Transverse colon (tissue), 4 donors: ENCODE data around the gene MCTP2. TPM values are rescaled to one million over a fixed set of nuclear protein-coding genes. Genes with fewer than 3 reads are reported as not detected.
"Not testable (repeated sequence)": the region's sequence is repeated elsewhere in the genome, so short reads cannot be mapped to it uniquely, and the experiment has no call there.

Experiments
- DNase-seq: peaks from one replicate; pipeline ENCODE4 v3.0.0-alpha.2; 2019
- H3K27ac ChIP-seq, 4 donors: fragments of 200-600 bp; sonication (generic); 2 replicates each; pipeline ENCODE4 v1.5.1; 2016 to 2018; ENCODE audit warnings: inconsistent platforms in 4 of 4
- H3K27me3 ChIP-seq: fragments of 200-600 bp; sonication (generic); 2 replicates; pipeline ENCODE4 v1.5.1; 2017; ENCODE audit warnings: inconsistent platforms
- H3K36me3 ChIP-seq, 4 donors: fragments of 200-600 bp; sonication (generic); 2 replicates each; pipeline ENCODE4 v1.5.1; 2017 to 2019; ENCODE audit warnings: inconsistent platforms in 4 of 4
- H3K4me1 ChIP-seq, 4 donors: fragments of 200-600 bp; sonication (generic); 2 replicates each; pipeline ENCODE4 v1.5.1; 2017 to 2020; ENCODE audit warnings: inconsistent platforms in 4 of 4
- H3K4me3 ChIP-seq, 4 donors: fragments of 200-600 bp; sonication (generic); 1 replicate in 1 of 4; 2 replicates in 3 of 4; pipeline versions ENCODE4 v1.5.1 to v1.6.1; 2017 to 2019; ENCODE audit warnings: inconsistent platforms in 4 of 4
- H3K9me3 ChIP-seq, 2 donors: fragments of 200-600 bp; sonication (generic); 2 replicates each; pipeline ENCODE4 v1.5.1; 2017 to 2019; ENCODE audit warnings: inconsistent platforms in 2 of 2
- EP300 ChIP-seq: sonication (generic); formaldehyde crosslinking; IDR thresholded peaks from one replicate; pipeline ENCODE4 v1.6.1; 2017; ENCODE audit warnings: antibody characterized with exemption, low read depth
- POLR2A ChIP-seq: fragments of 450-650 bp; IDR thresholded peaks from one replicate; pipeline ENCODE4 v1.6.1; 2016; ENCODE audit warnings: antibody characterized with exemption, mild to moderate bottlenecking, moderate library complexity
- POLR2AphosphoS5 ChIP-seq, 3 donors: sonication (generic); formaldehyde crosslinking; IDR thresholded peaks; one replicate each; pipeline ENCODE4 v1.6.1; 2016; ENCODE audit warnings: antibody characterized with exemption in 3 of 3
- WGBS, 2 donors: methylation state at CpG; one replicate each; pipeline ENCODE4 v1.1.5; 2018; ENCODE audit warnings: low coverage in 1 of 2; 5-methylcytosine and 5-hydroxymethylcytosine counted together
- in situ Hi-C, 4 donors: fragments of 200-750 bp; cut with MboI; loops; one replicate each; pipeline versions ENCODE4 v1.15.0 to v1.15.1; 2017; ENCODE audit warnings: low sequenced_read_pairs in 3 of 4, low pct_ligation_motif_present in 1 of 4, low pct_unique_long_range_greater_than_20kb in 1 of 4
- intact Hi-C: fragments of 100-400 bp; cut with DNase I; formaldehyde crosslinking; loops from one replicate; pipeline ENCODE4 v1.15.1; 2023; ENCODE audit warnings: low total_unique reads
- total RNA-seq, 4 donors: library from RNA; depleted of rRNA; stranded (reverse); fragments of >200 nt; gene quantifications; one replicate each; pipeline ENCODE4 v1.1.0, GENCODE V29; 2016
- TF ChIP-seq, protein P1 (sequence below), 5 experiments: fragments of 200-600 bp in 3 of 5; fragments of 450-650 bp in 2 of 5; sonication (generic) in 3 of 5; IDR thresholded peaks; 1 replicate in 2 of 5; 2 replicates in 3 of 5; pipeline ENCODE4 v1.5.1; 2016 to 2017; ENCODE audit warnings: antibody characterized with exemption in 5 of 5, inconsistent platforms in 3 of 5, mild to moderate bottlenecking in 2 of 5, moderate library complexity in 1 of 5

The MCTP2 gene
- total RNA-seq, 4 donors from 2014 or later: 108 to 409 (median 144) TPM

DNA sequence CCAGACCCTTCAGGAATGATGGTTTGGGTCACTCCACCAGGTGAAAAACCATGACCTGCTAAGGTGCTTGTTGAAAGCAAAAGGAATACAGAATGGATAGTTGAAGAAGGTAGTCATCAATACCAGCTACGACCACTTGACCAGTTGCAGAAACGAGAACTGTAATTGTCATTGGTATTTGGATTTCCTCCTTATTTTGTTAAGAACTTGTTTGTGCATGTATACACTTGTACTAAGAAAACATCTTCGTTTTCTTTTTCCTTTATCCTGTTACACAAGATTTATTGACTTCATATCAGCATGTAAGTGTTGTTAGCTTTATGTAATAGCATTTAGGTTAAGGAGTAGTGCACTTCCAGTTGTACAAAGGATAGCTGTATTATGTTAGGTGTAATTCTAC is 261.8 kb downstream of the MCTP2 start:
- H3K27ac ChIP-seq: no peak overlapping the region
- H3K27me3 ChIP-seq: no peaks in the 10 kb centered on the region
- no peak for DNase-seq
- in situ Hi-C loops: no loop called here
- no peaks in the 10 kb centered on the region for H3K4me1 ChIP-seq
- H3K4me3 ChIP-seq: no peak overlapping the region
- intact Hi-C loops: no loop called here
- WGBS, 2 donors: 65 to 72% methylated on average over 3 of the region's 3 CpGs
- no peaks in the 10 kb centered on the region for H3K9me3 ChIP-seq
- no peaks in the 10 kb centered on the region for H3K36me3 ChIP-seq
- TF ChIP-seq POLR2A (no peak), POLR2AphosphoS5 (IDR thresholded peaks at IDR 0.05) (no peak), EP300 (no peak)
- TF ChIP-seq, protein P1, sequence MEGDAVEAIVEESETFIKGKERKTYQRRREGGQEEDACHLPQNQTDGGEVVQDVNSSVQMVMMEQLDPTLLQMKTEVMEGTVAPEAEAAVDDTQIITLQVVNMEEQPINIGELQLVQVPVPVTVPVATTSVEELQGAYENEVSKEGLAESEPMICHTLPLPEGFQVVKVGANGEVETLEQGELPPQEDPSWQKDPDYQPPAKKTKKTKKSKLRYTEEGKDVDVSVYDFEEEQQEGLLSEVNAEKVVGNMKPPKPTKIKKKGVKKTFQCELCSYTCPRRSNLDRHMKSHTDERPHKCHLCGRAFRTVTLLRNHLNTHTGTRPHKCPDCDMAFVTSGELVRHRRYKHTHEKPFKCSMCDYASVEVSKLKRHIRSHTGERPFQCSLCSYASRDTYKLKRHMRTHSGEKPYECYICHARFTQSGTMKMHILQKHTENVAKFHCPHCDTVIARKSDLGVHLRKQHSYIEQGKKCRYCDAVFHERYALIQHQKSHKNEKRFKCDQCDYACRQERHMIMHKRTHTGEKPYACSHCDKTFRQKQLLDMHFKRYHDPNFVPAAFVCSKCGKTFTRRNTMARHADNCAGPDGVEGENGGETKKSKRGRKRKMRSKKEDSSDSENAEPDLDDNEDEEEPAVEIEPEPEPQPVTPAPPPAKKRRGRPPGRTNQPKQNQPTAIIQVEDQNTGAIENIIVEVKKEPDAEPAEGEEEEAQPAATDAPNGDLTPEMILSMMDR (IDR thresholded peaks at IDR 0.05): no peak

DNA sequence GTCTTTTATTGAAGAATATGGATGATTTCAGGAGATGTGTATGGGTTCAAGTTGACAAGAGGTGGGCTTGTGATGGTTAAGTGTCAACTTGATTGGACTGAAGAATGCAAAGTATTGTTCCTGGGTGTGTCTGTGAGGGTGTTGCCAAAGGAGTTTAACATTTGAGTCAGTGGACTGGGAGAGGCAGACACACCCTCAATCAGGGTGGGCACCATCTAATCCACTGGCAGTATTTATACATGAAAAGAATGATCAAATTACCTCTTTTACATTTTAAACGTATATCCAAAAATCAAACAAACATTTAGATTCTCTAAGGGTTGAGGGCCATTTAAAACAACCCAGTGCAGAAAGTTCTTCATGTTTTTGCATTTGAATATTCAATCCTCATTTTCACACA is 262.2 kb downstream of the MCTP2 start:
- DNase-seq, H3K27me3 ChIP-seq, H3K9me3 ChIP-seq, H3K27ac ChIP-seq, H3K4me1 ChIP-seq, in situ Hi-C loops, intact Hi-C loops, H3K4me3 ChIP-seq, H3K36me3 ChIP-seq: not testable (repeated sequence)
- 53 to 56% methylated on average over 1 of the region's 1 CpG for WGBS, 2 donors

DNA sequence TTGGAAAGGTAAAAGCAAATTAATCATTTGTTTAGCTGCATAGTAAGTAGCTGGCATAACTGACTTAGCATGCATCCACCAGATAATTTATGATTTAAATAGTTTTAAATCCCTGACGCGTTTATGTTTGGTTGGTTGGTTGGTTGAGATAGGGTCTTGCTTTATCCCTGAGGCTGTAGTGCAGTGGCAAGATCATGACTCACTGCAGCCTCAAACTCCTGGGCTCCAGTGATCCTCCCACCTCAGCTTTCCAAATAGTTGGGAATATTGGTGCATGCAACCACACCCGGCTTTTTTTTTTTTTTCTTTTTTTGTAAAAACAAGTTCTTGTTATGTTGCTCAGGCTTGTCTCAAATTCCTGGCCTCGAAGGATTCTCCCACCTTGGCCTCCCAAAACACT is 263.4 kb downstream of the MCTP2 start:
- no peaks in the 10 kb centered on the region for H3K9me3 ChIP-seq
- no peaks in the 10 kb centered on the region for H3K27me3 ChIP-seq
- H3K36me3 ChIP-seq: no peaks in the 10 kb centered on the region
- in situ Hi-C loops: no loop called here
- no peak overlapping the region for H3K27ac ChIP-seq
- WGBS, 2 donors: 70 to 76% methylated on average over 2 to 4 of the region's 4 CpGs
- no peak for DNase-seq
- TF ChIP-seq POLR2A (no peak), POLR2AphosphoS5 (IDR thresholded peaks at IDR 0.05) (no peak), EP300 (no peak)
- TF ChIP-seq, protein P1 (IDR thresholded peaks at IDR 0.05): no peak
- H3K4me1 ChIP-seq: no peaks in the 10 kb centered on the region
- H3K4me3 ChIP-seq: no peak overlapping the region
- intact Hi-C loops: no loop called here

DNA sequence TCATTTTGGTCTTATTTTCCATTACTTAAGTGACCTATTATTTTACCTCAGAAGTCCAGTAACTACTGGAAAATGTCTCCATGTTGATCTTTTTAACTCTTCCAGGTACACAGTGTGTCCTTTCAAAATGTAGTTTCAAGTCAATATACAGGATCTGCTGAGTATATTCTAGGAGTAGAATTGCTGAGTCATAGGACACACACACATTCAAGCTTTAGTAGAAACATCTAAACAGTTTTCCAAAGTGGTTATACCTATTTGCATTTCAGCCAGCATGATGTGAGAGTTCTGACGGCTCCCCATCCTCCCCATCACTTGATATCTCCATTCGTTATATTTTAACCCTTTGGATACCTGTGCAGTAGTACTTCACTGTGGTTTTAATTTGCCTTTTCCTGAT is 271.9 kb downstream of the MCTP2 start:
- H3K27ac ChIP-seq: no peak overlapping the region
- no peak for DNase-seq
- no peak overlapping the region for H3K4me3 ChIP-seq
- H3K9me3 ChIP-seq: peaks cover 0 to 3% of the 10 kb centered on the region in 2 donors
- H3K36me3 ChIP-seq: no peaks in the 10 kb centered on the region
- H3K27me3 ChIP-seq: no peaks in the 10 kb centered on the region
- 39 to 51% methylated on average over 2 of the region's 2 CpGs for WGBS, 2 donors
- TF ChIP-seq EP300: no peak
- TF ChIP-seq POLR2A: no peak
- TF ChIP-seq, protein P1 (IDR thresholded peaks at IDR 0.05): no peak
- no peak for TF ChIP-seq POLR2AphosphoS5 (IDR thresholded peaks at IDR 0.05)
- H3K4me1 ChIP-seq: no peaks in the 10 kb centered on the region
- intact Hi-C loops (no loop called here), in situ Hi-C loops (no loop called here)

DNA sequence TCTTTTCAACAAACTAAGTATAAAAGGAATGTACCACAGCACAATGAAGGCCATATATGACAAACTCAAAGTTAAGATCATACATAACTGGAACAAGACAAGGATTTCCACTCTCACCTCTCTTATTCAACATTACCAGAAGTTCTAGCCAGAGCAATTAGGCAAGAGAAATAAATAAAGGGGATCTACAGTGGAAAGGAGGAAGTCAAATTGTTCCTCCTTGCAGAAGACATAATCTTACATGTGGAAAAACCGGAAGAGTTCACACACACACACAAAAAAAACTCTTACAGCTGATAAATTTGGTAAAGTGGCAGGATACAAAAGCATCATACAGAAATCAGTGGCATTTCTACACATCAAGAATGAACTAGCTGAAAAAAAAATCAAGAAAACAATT is 277.9 kb downstream of the MCTP2 start:
- Histone ChIP-seq H3K9me3 (no peaks in the 10 kb centered on the region), H3K4me1 (no peaks in the 10 kb centered on the region), H3K27ac (no peak overlapping the region), H3K4me3 (no peak overlapping the region), H3K27me3 (no peaks in the 10 kb centered on the region), H3K36me3 (no peaks in the 10 kb centered on the region)
- WGBS, 2 donors: 64 to 100% methylated on average over 1 of the region's 1 CpG
- intact Hi-C loops (no loop called here), in situ Hi-C loops (no loop called here)
- DNase-seq: no peak
- TF ChIP-seq POLR2AphosphoS5 (IDR thresholded peaks at IDR 0.05) (no peak), POLR2A (no peak), EP300 (no peak)
- TF ChIP-seq, protein P1 (IDR thresholded peaks at IDR 0.05): no peak
